ENCODE measurements around the gene SEMA3E.
"Not testable (repeated sequence)": the region's sequence is repeated elsewhere in the genome, so short reads cannot be mapped to it uniquely, and the experiment has no call there.

Gene SEMA3E

DNA sequence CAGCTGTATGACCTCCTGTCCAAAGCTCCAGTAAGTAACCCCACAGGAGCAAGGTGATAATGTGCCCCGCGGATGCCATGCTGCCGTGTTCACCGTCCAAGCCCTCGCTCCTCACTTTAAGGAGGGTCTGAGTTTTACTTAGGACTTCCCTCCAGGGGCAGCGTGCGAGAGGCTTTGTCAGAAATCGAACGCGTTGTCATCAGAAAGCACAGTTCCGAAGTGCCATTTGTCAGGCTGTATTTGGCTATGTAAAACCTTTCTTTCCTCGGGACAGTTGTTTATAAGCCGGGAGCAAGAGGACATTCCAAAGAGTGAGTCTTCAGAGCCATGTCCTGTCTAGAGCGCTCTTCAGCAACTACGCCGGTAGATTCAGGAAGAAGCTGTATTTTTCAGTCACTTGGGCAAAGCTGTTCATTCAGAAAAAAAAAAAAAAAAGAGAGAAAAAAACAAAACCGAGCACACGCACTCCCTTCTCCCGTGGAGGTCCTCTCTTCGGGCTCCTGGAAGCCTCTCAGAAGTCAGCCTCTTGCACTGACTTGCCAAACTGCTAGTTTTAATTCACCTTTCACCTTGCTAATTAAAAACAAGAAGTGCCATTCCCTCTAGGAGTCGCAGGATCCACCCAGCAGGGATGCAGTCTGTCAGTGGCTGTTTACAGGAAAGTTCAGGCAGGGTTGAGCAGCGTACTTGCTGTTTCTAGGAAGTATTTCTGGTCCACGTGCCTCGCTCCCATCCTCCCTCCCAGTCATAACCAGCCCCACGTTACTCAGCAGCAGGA, at the start of gene SEMA3E:
Gene SEMA3E, minus strand, starts transcription at position 676 of the 778 bp plus-strand sequence.
- DNase-seq (ENCODE audit: low spot score) = no peak

DNA sequence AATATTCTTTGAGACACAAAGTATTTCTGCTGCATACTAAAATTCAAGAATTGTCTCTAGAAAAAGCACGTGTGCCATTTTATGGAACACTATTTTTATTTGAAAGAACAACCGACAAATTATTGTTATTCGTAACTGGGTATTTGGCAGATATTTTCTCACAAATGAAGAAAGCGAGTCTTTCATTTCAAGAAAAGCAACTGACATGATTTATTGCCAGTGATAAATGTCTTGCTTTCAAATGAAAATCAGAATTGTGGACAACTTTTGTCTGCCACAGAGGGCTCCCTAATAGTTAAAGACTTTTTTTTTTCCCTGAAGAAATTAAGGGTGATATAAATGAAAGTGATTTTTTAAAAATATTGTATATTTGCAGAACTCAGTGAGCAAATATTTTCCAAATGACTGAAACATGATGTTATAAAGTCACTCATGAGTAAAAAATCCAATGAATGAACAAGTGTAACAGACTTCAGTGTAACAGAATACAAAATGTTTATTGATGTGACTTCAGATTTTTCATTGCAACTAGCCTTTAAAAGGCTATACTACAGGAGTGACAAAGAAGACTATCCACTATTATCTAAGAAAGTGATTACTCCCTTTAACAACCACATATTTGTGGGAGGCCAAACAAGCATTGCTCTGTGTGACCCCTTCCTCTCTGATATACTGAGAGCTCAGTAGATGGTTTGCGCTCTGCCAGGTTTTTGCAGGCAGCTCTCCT, 49.0 kb upstream of the SEMA3E start:
- DNase-seq (ENCODE audit: low spot score) = no peak

DNA sequence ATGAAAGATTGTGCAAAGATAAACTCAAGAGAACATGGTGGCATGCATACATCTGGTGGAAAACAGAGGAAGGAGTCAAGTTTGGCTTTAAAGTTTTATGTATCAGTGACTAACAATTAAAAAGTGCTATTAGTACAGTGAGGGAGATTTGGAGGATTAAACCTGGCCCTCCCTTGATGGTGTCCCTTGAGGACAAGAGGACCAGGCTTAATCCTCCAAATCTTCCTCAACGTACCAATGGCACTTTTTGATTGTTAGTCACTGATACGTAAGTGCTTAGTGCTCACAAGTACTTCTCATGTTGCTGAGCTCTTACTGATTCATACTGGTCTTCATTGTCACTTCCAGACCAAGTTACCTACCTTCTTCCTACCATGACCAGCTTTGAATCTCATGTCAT, 47.2 kb upstream of the SEMA3E start:
- no peak for DNase-seq (ENCODE audit: low spot score)

DNA sequence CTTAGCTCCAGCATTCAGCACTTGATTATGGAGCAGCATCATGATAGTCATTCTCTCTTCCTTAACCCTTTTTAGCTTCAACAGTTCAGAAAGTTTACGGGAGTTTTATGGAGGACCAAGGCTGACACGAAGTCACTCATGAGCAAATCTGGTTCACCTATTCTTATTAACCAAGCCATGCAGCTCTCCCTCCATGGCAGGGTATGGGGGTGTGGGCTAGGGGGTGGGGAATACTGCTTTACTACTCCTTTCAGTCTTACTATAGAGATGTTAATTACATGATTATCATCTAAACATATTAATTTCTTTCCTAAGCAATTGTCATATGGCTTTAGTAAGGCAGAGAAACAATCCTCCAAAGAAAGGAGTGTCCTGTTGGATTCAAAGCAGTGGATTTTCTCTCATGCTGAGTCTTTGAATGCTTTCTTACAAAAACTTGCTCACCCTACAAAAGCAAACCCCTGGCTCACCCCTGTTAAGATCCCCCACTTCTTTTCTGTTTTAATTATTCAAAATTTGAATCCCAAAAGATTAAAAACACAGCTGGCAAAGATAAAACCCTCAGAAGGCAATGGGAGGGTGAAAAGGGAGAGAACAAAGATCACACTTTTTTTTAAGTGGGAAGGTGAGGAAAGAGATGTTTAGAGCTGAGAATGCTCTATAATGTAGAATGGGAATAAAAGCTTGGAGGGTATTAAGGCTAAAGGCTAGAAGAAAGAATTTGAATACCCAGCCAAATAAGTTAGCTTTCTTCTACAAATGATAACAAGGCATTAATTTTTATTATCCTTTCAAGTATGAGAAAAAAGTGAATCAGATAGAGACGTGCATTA, 46.4 kb upstream of the SEMA3E start:
- no peak for DNase-seq (ENCODE audit: low spot score)

DNA sequence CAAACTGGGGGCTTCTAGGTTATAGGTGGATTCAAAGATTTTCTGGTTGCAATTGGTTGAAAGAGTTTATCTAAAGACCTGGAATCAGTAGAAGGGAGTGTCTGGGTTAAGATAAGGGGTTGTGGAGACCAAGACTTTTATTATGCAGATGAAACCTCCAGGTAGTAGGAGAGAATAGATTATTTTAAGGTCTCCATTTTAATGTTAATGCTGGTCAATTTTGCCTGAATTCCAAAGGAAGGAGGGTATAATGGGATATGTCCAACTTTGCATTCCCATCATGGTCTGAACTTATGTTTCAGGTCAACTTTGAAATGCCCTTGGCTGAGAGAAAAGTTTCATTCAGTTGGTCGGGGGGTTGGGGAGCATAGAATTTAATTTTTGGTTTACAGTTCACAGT, 44.3 kb upstream of the SEMA3E start:
- DNase-seq (ENCODE audit: low spot score) = no peak

DNA sequence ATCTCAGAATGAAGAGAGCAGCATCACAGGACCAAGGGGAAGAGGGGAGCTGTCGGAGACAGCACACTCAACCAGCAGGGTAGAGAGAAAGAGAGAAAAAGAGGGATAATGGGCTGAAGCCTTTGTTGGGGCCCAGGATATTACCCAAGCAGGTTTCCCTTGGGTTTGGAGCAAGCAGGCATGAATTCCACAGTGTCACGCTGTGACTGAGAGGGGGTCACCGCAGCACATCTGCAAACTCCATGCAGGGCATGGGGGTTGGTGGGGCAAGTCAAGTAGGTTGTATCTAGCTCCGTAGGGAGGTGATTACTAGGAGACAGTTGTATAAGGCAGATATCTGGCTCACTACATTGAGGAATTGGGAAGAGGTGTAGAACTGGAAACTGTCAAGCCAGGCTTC, 42.2 kb upstream of the SEMA3E start:
- no peak for DNase-seq (ENCODE audit: low spot score)

DNA sequence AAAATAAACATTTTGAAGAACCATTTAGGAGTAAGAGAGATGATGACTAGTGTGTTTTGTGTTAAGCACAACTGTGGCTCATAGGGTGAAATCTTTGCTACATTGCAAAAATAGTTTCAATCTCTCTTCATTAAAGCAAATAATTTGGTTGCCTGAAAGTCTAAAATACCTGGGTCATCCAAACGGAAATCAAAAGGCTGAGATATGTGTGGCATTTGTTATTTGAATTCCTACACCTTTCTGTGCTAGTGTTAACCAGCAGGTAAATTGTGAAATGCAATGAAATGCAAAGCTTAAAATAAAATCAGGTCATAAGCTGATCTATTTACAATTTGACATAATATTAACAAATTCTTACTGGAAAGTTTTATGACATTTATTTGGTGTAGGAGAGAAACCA, 40.9 kb upstream of the SEMA3E start:
- DNase-seq (ENCODE audit: low spot score) = no peak

DNA sequence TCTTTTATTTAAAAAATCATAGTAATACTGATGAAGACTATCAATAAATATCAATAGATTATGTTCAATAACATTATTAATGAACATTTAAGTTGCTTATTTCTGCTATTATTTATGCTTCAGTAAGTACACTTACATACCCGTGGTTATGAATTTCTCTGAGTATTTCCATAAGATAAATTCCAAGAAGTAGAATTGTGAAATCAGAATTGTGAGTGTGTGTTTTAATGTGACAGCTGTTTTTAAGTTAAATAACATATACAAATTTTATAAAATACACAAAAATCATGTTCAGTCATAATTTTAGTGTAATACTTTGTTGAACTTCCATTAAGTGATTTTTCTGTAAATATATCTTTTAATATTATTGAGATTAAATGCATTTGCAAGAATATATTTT, 37.5 kb upstream of the SEMA3E start:
- DNase-seq (ENCODE audit: low spot score) = no peak

DNA sequence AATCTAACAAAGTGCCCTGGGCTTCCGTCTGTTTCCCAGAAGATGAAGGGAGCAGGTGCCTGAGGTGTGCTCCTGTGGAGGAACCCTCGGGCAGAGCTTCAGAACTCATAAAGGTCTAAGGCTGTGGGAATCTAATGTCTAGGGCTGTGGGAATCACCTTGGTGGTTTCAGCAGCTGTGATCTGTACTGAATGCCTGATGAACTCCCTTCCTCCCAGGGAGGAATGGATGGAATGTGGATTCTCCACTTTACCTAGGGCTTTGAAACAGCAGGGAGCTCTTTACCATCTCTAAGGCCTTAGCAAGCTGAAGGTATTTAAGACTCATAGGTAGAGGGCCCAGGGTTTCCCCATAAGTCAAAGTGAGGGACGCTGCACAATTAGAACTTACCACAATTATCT, 36.0 kb upstream of the SEMA3E start:
- no peak for DNase-seq (ENCODE audit: low spot score)

DNA sequence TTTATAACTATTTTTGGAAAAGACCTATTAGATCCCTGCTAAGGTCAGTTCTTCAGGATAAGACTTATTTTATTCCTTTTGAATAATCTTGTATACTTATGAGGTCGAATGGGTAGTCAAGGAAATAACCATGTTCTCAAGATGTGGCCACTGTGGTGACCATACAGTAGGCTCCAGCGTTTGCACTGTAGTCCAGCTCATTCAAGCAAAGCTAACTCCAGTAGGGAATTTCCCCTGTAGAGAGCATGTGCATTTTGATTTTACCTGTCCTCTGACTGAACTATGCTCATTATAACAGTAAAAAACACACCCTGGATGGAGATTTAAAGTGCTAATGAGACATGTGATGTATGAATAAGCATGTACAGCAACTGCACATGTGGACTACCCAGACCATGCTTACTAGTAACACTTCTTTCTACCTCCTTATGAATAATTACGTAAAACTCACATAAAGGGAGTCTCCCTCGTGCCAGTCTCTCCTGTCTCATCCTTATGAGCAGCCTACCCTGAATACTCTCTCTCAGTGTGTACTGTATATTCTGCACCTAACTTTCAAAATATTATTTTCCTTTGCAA, 32.4 kb upstream of the SEMA3E start:
- no peak for DNase-seq (ENCODE audit: low spot score)

DNA sequence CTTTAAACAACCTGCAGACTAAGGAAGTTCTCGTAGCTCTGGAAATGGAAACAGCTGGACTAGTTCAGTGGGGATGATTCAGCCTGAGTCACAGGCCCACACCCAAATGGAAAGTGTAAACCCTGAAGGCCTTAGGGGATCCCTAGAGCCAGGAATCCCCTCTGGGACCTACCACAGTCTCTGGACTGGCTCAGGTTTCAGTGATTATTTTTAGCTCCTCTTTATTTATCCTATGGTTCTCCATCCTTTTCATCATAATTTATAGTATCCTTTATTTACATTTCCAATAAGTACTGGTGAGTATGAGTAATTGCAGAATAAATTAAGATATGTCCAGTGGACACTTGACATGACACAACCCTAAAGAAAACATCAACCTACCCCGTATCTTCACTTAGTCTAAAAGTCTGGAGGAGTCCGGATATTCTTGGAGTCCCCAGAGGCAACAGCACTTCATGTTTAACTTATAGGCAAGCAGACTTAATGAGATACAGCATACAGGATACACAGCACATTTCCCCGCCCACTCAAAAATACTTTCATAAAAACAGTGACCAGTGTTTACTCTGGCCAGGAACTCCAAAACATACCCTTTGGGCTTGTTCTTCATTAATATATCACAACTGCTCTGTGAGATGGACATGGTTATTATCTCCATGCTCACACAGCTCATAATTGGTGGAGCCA, 28.4 kb upstream of the SEMA3E start:
- no peak for DNase-seq (ENCODE audit: low spot score)

DNA sequence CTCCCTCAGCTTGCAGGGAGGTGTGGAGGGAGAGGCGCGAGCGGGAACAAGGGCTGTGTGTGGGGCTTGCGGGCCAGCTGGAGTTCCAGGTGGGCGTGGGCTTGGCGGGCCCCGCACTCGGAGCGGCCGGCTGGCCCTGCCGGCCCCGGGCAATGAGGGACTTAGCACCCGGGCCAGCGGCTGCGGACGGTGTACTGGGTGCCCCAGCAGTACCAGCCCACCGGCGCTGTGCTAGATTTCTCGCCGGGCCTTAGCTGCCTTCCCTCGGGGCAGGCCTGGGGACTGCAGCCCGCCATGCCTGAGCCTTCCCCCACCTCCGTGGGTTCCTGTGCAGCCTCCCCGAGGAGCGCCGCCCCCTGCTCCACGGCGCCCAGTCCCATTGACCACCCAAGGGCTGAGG, 24.4 kb upstream of the SEMA3E start:
- DNase-seq (ENCODE audit: low spot score) = not testable (repeated sequence)

DNA sequence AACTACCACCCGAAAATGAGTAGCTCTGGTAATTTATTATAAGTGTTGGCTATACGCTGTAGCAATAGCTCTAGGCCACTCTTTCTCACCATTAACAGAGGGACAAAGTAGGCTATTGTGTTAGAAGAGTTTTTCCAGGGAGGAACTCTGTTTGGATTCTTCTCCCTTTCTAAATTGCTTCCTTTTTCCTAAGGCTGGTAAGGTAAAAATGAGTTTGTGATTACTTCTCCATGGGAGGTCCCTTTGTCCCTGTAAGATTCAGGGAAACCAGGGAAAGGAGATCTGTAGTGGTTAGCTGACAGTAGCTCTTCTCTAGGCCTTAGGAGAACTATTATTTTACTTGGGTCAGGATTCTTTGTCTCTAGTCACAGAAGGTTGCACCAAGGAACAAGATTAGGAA, 23.2 kb upstream of the SEMA3E start:
- no peak for DNase-seq (ENCODE audit: low spot score)

DNA sequence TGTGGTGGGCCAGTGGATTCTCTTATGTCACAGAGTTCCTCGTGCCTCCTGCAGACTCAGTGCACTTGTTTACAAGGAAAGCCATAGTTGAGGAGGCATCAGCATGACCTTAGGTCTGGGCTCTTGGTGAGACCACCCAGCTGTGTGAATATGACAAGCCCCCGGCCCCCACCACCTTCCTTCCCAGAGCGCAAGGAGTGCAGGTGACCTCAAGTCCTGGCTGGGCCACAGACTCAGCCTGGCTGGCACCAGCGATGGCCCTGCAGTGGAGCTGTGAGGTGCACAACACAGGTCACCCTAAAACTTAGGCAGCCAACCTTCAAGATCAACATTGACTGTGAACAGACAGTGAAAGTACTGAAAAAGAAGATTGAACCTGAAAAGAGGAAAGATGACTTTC, 14.2 kb upstream of the SEMA3E start:
- DNase-seq (ENCODE audit: low spot score) = no peak

DNA sequence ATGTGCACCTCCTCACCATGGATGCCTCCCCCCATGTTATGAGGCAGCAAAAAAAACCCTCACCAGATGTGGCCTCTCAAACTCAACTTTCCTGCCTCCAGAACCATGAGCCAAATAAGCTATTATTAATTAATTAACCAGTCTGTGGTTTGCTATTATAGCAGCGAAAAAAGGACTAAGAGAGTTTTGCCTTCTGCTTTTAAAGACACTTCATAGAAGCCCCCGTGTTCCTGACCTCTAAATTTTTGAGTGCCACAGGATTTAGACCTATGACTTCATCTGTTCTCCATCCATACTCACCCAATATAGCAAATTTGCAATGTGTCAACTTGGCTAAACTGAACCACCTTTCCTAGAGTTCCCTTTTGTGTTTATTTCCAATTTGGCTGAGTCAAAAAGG, 9.2 kb upstream of the SEMA3E start:
- no peak for DNase-seq (ENCODE audit: low spot score)

DNA sequence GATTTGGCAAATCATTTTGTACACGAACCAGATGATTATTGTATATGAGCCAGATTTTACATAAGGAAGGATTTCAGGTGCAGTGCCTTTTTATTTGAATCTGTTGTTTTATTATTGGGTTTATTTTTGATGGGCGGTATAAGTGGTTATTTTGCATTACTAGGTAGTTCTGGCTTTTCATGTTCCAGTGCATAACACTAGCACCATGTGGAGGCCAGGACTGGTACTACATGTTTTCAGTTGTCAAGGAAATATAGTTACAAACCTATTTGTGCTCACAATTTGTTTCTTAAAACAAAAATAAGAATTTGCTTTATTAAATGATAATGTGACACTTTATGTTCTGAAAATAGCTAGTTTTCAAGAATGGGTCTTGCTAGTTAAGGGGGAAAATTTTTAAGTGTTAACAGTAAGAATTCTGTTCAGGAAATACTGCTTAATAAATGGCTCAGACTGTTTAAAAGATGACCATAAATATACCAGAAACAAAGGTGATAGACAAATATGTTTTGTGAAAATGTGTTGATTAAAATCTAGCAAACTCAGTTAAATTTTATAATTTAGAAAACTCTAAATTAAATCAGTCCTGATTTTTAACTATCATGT, 7.1 kb upstream of the SEMA3E start:
- no peak for DNase-seq (ENCODE audit: low spot score)

DNA sequence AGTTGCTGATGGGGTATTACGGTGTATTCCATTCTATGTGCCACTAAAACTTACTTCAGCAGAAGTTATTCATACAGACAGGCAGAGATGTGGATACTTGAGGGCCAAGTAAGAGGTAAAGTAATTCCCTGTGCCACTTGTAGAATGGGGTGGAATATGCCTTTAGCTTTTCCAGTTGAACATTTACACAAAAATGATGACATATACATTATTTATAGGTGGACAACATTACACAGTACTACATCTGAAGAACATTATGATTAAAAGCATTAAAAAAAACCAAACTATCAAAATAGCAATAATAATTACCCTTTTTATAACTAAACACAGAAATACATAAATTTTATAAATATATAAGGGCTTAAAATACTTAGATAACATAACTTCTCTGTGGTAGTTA, 3.5 kb upstream of the SEMA3E start:
- no peak for DNase-seq (ENCODE audit: low spot score)

DNA sequence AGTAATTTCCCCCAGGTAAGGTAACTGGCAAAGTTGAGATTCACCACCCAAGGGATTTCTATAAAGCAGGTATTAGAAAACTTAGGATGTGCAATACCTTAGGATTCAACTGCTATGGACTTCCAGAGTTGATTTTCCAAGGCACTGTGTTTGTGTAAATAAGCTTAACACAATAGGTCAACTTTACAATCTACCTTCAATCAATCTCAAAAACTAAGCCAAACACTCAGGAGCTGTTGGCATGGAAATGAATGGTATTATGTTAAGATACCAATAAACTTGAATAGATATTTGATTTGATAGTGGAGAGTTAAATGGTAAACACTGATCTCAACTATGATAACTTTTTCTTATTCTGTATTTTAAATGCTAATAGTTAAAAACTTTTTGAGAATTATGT, 762 bp upstream of the SEMA3E start:
- no peak for DNase-seq (ENCODE audit: low spot score)

DNA sequence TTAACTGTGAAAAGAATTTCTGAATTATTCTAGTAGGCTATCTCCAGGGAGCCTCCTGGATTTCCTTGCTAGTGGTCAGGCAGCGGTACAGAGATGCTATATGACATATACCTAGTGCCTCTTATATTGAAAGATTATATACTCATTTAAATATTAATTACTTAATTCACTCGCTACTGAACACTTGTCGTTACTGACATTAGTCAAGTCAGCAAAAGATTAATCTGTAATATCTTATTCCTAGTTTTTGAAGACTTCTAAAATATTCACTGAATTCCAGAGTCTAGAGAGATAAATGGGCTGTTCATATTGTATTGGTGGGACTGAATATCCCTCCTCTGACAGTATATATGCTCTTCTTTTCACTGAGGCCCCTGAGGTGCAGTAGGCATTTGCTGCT, 2.9 kb downstream of the SEMA3E start:
- DNase-seq (ENCODE audit: low spot score) = no peak

DNA sequence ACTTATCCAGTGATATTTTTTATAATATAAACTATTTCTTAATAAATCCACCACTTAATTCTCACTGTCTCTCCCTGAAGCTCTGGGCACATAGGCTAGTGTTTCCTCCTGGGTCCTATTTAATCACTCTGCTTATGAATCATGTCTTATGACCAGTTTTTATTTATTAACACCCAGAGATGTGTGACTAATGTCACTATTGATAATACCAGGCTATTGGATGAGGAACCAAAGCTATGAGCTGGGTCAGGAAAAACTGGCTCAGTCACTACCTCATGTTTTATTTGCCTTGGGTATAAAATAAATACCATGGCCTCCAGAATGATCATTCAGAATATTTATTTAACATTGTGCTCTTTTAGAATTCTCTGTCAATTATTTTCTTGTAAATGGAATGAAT, 5.2 kb downstream of the SEMA3E start:
- no peak for DNase-seq (ENCODE audit: low spot score)

DNA sequence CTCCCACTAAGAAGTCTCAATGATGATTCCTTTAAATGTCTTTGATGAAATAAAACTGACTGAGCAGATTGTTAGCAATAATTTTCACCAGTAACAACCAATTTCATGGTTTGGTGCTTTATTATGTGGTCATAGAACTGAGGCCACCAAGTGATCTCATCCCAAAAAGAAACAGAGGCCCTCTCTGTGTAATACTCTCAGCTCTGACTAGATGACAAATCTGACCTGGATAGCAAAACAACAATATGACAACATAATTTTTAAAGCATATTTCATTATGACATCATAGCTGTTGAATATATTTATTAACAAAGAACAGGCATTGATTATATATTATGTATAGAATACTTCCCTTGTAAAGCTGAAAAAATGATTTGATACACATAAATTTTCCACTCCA, 5.9 kb downstream of the SEMA3E start:
- no peak for DNase-seq (ENCODE audit: low spot score)
